GM06990 (cell line): ENCODE measurements around the gene CYTH2.
A peak's percentile ranks its signal among the peaks of the same experiment; 100 is the strongest.

Experiments used
- DNase-seq: peaks from one replicate; pipeline ENCODE4 v3.0.0-alpha.2; 2011; ENCODE audit not compliant: insufficient read length; ENCODE audit errors: extremely low read depth
- H3K27me3 ChIP-seq: replicated peaks from 2 replicates; pipeline ENCODE4 v1.6.0; 2011; ENCODE audit warnings: low read length; ENCODE audit not compliant: control insufficient read depth, insufficient read depth
- H3K36me3 ChIP-seq: 2 replicates; pipeline ENCODE4 v1.5.1; 2011; ENCODE audit warnings: low read length; ENCODE audit not compliant: control insufficient read depth, insufficient read depth
- H3K4me3 ChIP-seq: replicated peaks from 2 replicates; pipeline ENCODE4 v1.5.1; 2011; ENCODE audit warnings: low read depth, mild to moderate bottlenecking, control low read depth, low read length
- CTCF ChIP-seq: IDR thresholded peaks from 2 replicates; pipeline ENCODE4 v1.5.1; 2011; ENCODE audit warnings: low read length, control low read depth, mild to moderate bottlenecking, inconsistent platforms; ENCODE audit not compliant: insufficient read depth, poor library complexity, severe bottlenecking

Gene CYTH2

GRCh38 chr19:48507911-48508439, 38.8 kb downstream of the CYTH2 start:
- Histone ChIP-seq H3K4me3 (no peak overlapping the region), H3K36me3 (no peaks in the 10 kb centered on the region), H3K27me3 (peaks cover 2% of the 10 kb centered on the region)
- no peak for TF ChIP-seq CTCF
- no peak for DNase-seq

- Histone ChIP-seq H3K4me3 (no peak overlapping the region), H3K27me3 (peaks cover 2% of the 10 kb centered on the region)
These were observed 39.7 kb downstream of the CYTH2 start for GRCh38 chr19:48508729-48509411.

GRCh38 chr19:48509467-48510194, 40.5 kb downstream of the CYTH2 start:
- Histone ChIP-seq H3K4me3 (no peak overlapping the region), H3K36me3 (no peaks in the 10 kb centered on the region), H3K27me3 (peaks cover 2% of the 10 kb centered on the region)
- no peak for DNase-seq
- no peak for TF ChIP-seq CTCF

More at GRCh38 chr19:48508729-48509411, 39.7 kb downstream of the CYTH2 start:
- TF ChIP-seq CTCF: no peak
- H3K36me3 ChIP-seq: no peaks in the 10 kb centered on the region
- DNase-seq: no peak

GRCh38 chr19:48510421-48511268, 41.5 kb downstream of the CYTH2 start:
- no peak overlapping the region for H3K4me3 ChIP-seq
- DNase-seq: peak; percentile 47
- TF ChIP-seq CTCF: no peak
- H3K27me3 ChIP-seq: peaks cover 2% of the 10 kb centered on the region
- no peaks in the 10 kb centered on the region for H3K36me3 ChIP-seq

- Histone ChIP-seq H3K4me3 (no peak overlapping the region), H3K36me3 (no peaks in the 10 kb centered on the region), H3K27me3 (peaks cover 2% of the 10 kb centered on the region)
- no peak for TF ChIP-seq CTCF
- no peak for DNase-seq
These were observed 42.2 kb downstream of the CYTH2 start for GRCh38 chr19:48511321-48511731.
